ENCODE data around the gene PAQR9. TPM values are rescaled to one million over a fixed set of nuclear protein-coding genes. Genes with fewer than 3 reads are reported as not detected.
A peak's percentile ranks its signal among the peaks of the same experiment; 100 is the strongest.
"Not testable (repeated sequence)": the region's sequence is repeated elsewhere in the genome, so short reads cannot be mapped to it uniquely, and the experiment has no call there.

Gene PAQR9
- not detected for total RNA-seq

- peak; percentile 26 for ATAC-seq
Observed at GRCh38 chr3:142963516-142964448, at the start of gene PAQR9. PAQR9 (minus strand) TSS chr3:142963674; CDS start chr3:142963336, 338 bp downstream.

GRCh38 chr3:143011705-143012104, 48.2 kb upstream of the PAQR9 start:
- ATAC-seq: no peak

- ATAC-seq: no peak
Observed at GRCh38 chr3:143010024-143010423, 46.5 kb upstream of the PAQR9 start.

- ATAC-seq: no peak
Observed at GRCh38 chr3:143004823-143005222, 41.3 kb upstream of the PAQR9 start.

- no peak for ATAC-seq
Observed at GRCh38 chr3:143002727-143003126, 39.3 kb upstream of the PAQR9 start.

- ATAC-seq: peak; percentile 31
Observed at GRCh38 chr3:143002083-143002712, 38.7 kb upstream of the PAQR9 start.

GRCh38 chr3:143001369-143002082, 38.1 kb upstream of the PAQR9 start, which contains the start of gene U2SURP:
U2SURP (plus strand) TSS chr3:143001570; CDS start chr3:143001629, 59 bp downstream.
- ATAC-seq: peak; percentile 98

- ATAC-seq: peak; percentile 62
Observed at GRCh38 chr3:143001034-143001368, 37.5 kb upstream of the PAQR9 start.

- peak; percentile 49 for ATAC-seq
Observed at GRCh38 chr3:143000528-143000927, 37.1 kb upstream of the PAQR9 start.

GRCh38 chr3:142999881-143000280, 36.4 kb upstream of the PAQR9 start:
- ATAC-seq: no peak

- ATAC-seq: no peak
Observed at GRCh38 chr3:142998439-142998838, 35.0 kb upstream of the PAQR9 start.

GRCh38 chr3:142997330-142997729, 33.9 kb upstream of the PAQR9 start:
- no peak for ATAC-seq

- ATAC-seq: no peak
Observed at GRCh38 chr3:142993958-142994442, 30.5 kb upstream of the PAQR9 start.

- ATAC-seq: no peak
Observed at GRCh38 chr3:142992323-142992722, 28.8 kb upstream of the PAQR9 start.

- ATAC-seq: no peak
Observed at GRCh38 chr3:142990721-142991120, 27.2 kb upstream of the PAQR9 start.

GRCh38 chr3:142988826-142989225, 25.4 kb upstream of the PAQR9 start:
- ATAC-seq: not testable (repeated sequence)

- ATAC-seq: not testable (repeated sequence)
Observed at GRCh38 chr3:142988221-142988620, 24.7 kb upstream of the PAQR9 start.

GRCh38 chr3:142987707-142988106, 24.2 kb upstream of the PAQR9 start:
- ATAC-seq: no peak

- ATAC-seq: no peak
Observed at GRCh38 chr3:142987080-142987700, 23.7 kb upstream of the PAQR9 start.

- no peak for ATAC-seq
Observed at GRCh38 chr3:142984255-142984654, 20.8 kb upstream of the PAQR9 start.

GRCh38 chr3:142983318-142983717, 19.8 kb upstream of the PAQR9 start:
- ATAC-seq: no peak

GRCh38 chr3:142982038-142982773, 18.7 kb upstream of the PAQR9 start:
- no peak for ATAC-seq

Measured in esophagus mucosa (tissue), 1 donor.